HG03432 (cell line): ENCODE results near the gene FILIP1.

Experiments used
- ATAC-seq: cut with Tn5 transposase; IDR thresholded peaks from one replicate; pipeline ENCODE4 v1.9.1; 2021; ENCODE audit warnings: mild to moderate bottlenecking, moderate library complexity; ENCODE audit not compliant: unreplicated experiment

The FILIP1 gene

GRCh38 chr6:75493400-75494064 is at the start of gene FILIP1:
TSS of gene FILIP1 (minus strand) at chr6:75493800. CDS start at chr6:75414972, 78,828 bp downstream.
- ATAC-seq, result no peak

- ATAC-seq, result no peak
Measured at GRCh38 chr6:75543311-75543710, 49.7 kb upstream of the FILIP1 start.

- ATAC-seq, result no peak
Measured at GRCh38 chr6:75539136-75539535, 45.5 kb upstream of the FILIP1 start.

- no peak for ATAC-seq
Measured at GRCh38 chr6:75532521-75532920, 38.9 kb upstream of the FILIP1 start.

- ATAC-seq, result no peak
Measured at GRCh38 chr6:75531174-75531573, 37.6 kb upstream of the FILIP1 start.

- ATAC-seq, result no peak
Measured at GRCh38 chr6:75530696-75531095, 37.1 kb upstream of the FILIP1 start.

GRCh38 chr6:75528423-75528822 is 34.8 kb upstream of the FILIP1 start:
- ATAC-seq, result no peak

GRCh38 chr6:75526502-75527127 is 33.0 kb upstream of the FILIP1 start:
- peak; percentile 91 for ATAC-seq

GRCh38 chr6:75525682-75526081 is 32.1 kb upstream of the FILIP1 start:
- no peak for ATAC-seq

- no peak for ATAC-seq
Measured at GRCh38 chr6:75524322-75524972, 30.8 kb upstream of the FILIP1 start.

GRCh38 chr6:75516757-75517156 is 23.2 kb upstream of the FILIP1 start:
- no peak for ATAC-seq

GRCh38 chr6:75512591-75512990 is 19.0 kb upstream of the FILIP1 start:
- ATAC-seq, result no peak

GRCh38 chr6:75505424-75505823 is 11.8 kb upstream of the FILIP1 start:
- no peak for ATAC-seq

GRCh38 chr6:75504465-75505222 is 11.0 kb upstream of the FILIP1 start:
- no peak for ATAC-seq

- no peak for ATAC-seq
Measured at GRCh38 chr6:75503291-75503690, 9.7 kb upstream of the FILIP1 start.

- ATAC-seq, result no peak
Measured at GRCh38 chr6:75502884-75503283, 9.3 kb upstream of the FILIP1 start.

GRCh38 chr6:75501756-75502155 is 8.2 kb upstream of the FILIP1 start:
- ATAC-seq, result no peak

- no peak for ATAC-seq
Measured at GRCh38 chr6:75499640-75500039, 6.0 kb upstream of the FILIP1 start.

- ATAC-seq, result no peak
Measured at GRCh38 chr6:75498862-75499261, 5.3 kb upstream of the FILIP1 start.

- ATAC-seq, result no peak
Measured at GRCh38 chr6:75497994-75498393, 4.4 kb upstream of the FILIP1 start.

GRCh38 chr6:75495011-75495410 is 1.4 kb upstream of the FILIP1 start:
- no peak for ATAC-seq
